Cerebellar cortex (tissue), 1 donor: ENCODE measurements around the gene IGFLR1.
A peak's percentile ranks its signal among the peaks of the same experiment; 100 is the strongest.
"Not testable (repeated sequence)": the region's sequence is repeated elsewhere in the genome, so short reads cannot be mapped to it uniquely, and the experiment has no call there.

Experiments
- DNase-seq: peaks from one replicate; pipeline ENCODE4 v3.0.0-alpha.2; 2015; ENCODE audit warnings: low spot score

IGFLR1 gene

GRCh38 chr19:35777086-35777841 lies 35.0 kb upstream of the IGFLR1 start:
- DNase-seq = no peak

- DNase-seq = no peak
Measured at GRCh38 chr19:35776102-35776788, 34.0 kb upstream of the IGFLR1 start.

GRCh38 chr19:35775298-35776101 lies 33.2 kb upstream of the IGFLR1 start, which contains the start of gene ARHGAP33:
Gene ARHGAP33 (plus strand): TSS chr19:35775564. CDS start chr19:35775659, 95 bp downstream.
- DNase-seq = peak; percentile 99

- no peak for DNase-seq
Measured at GRCh38 chr19:35775046-35775297, 32.7 kb upstream of the IGFLR1 start.

GRCh38 chr19:35774274-35775045 lies 32.2 kb upstream of the IGFLR1 start:
- no peak for DNase-seq

- no peak for DNase-seq
Measured at GRCh38 chr19:35773020-35773806, 31.0 kb upstream of the IGFLR1 start.

GRCh38 chr19:35772362-35772761 lies 30.1 kb upstream of the IGFLR1 start:
- DNase-seq = not testable (repeated sequence)

- no peak for DNase-seq
Measured at GRCh38 chr19:35768082-35768421, 25.8 kb upstream of the IGFLR1 start.

- DNase-seq = no peak
Measured at GRCh38 chr19:35767288-35768081, 25.2 kb upstream of the IGFLR1 start.

GRCh38 chr19:35766571-35767104 lies 24.4 kb upstream of the IGFLR1 start:
- no peak for DNase-seq

- no peak for DNase-seq
Measured at GRCh38 chr19:35764432-35765315, 22.4 kb upstream of the IGFLR1 start.

- no peak for DNase-seq
Measured at GRCh38 chr19:35760711-35761349, 18.6 kb upstream of the IGFLR1 start.

- no peak for DNase-seq
Measured at GRCh38 chr19:35759697-35760096, 17.4 kb upstream of the IGFLR1 start.

- peak; percentile 100 for DNase-seq
Measured at GRCh38 chr19:35757749-35758608, 15.7 kb upstream of the IGFLR1 start, which contains the start of gene PROSER3. Gene PROSER3 (plus strand): TSS chr19:35758176. CDS start chr19:35758216, 40 bp downstream.

GRCh38 chr19:35757231-35757748 lies 15.0 kb upstream of the IGFLR1 start:
- no peak for DNase-seq

GRCh38 chr19:35756377-35757230 lies 14.4 kb upstream of the IGFLR1 start, which contains the start of gene HSPB6:
Gene HSPB6 (minus strand): TSS chr19:35757029. CDS start chr19:35757008, 21 bp downstream.
- DNase-seq = no peak
